RKO (cell line): ENCODE results near the gene DAO.

ENCODE experiments used
- DNase-seq: peaks from one replicate; pipeline ENCODE4 v3.0.0-alpha.2; 2016; ENCODE audit warnings: low spot score

The DAO gene

GRCh38 chr12:108918960-108919642, 39.2 kb downstream of the DAO start:
- no peak for DNase-seq

- no peak for DNase-seq
Observed at GRCh38 chr12:108921946-108922345, 42.1 kb downstream of the DAO start.

GRCh38 chr12:108922918-108923317, 43.0 kb downstream of the DAO start:
- no peak for DNase-seq

GRCh38 chr12:108928695-108929094, 48.8 kb downstream of the DAO start:
- no peak for DNase-seq

GRCh38 chr12:108930155-108930554, 50.3 kb downstream of the DAO start:
- no peak for DNase-seq

GRCh38 chr12:108930756-108931155, 50.9 kb downstream of the DAO start:
- DNase-seq: no peak

GRCh38 chr12:108933949-108934348, 54.1 kb downstream of the DAO start:
- DNase-seq: no peak

- DNase-seq: no peak
Observed at GRCh38 chr12:108935159-108935763, 55.4 kb downstream of the DAO start.

GRCh38 chr12:108938247-108938924, 58.5 kb downstream of the DAO start:
- no peak for DNase-seq

GRCh38 chr12:108939594-108939993, 59.7 kb downstream of the DAO start:
- DNase-seq: peak; percentile 19

- no peak for DNase-seq
Observed at GRCh38 chr12:108940138-108940537, 60.2 kb downstream of the DAO start.

GRCh38 chr12:108947097-108947496, 67.2 kb downstream of the DAO start:
- DNase-seq: no peak

- no peak for DNase-seq
Observed at GRCh38 chr12:108948367-108948766, 68.5 kb downstream of the DAO start.

GRCh38 chr12:108949976-108950375, 70.1 kb downstream of the DAO start:
- no peak for DNase-seq
